HepG2 (cell line): ENCODE data around the gene SMTNL1. TPM values are rescaled to one million over a fixed set of nuclear protein-coding genes. Genes with fewer than 3 reads are reported as not detected.
A peak's percentile ranks its signal among the peaks of the same experiment; 100 is the strongest.

Experiments used
- ARID3A ChIP-seq: IDR thresholded peaks from 2 replicates; pipeline ENCODE4 v1.6.1; 2012; ENCODE audit warnings: low read depth, low read length, improper control_type of control experiment
- CCDC6 ChIP-seq: sonication (generic); formaldehyde crosslinking; IDR thresholded peaks from 2 replicates; pipeline ENCODE4 v1.8.1; 2022; ENCODE audit warnings: mild to moderate bottlenecking, missing genetic modification reagents, moderate library complexity
- CERS6 ChIP-seq: sonication (generic); formaldehyde crosslinking; IDR thresholded peaks from 2 replicates; pipeline ENCODE4 v1.5.0; 2020; ENCODE audit warnings: missing genetic modification reagents
- GTF2F1 ChIP-seq: fragments of 150-350 bp; IDR thresholded peaks from 2 replicates; pipeline ENCODE4 v1.6.1; 2014; ENCODE audit warnings: low read length
- HMG20B ChIP-seq: conservative IDR thresholded peaks from 2 replicates; pipeline ENCODE4 v1.6.1; 2016; ENCODE audit warnings: missing genetic modification reagents, missing compliant biosample characterization
- IKZF1 ChIP-seq: fragments of 450-650 bp; IDR thresholded peaks from 2 replicates; pipeline ENCODE4 v1.7.1; 2016
- JUNB ChIP-seq: sonication (generic); formaldehyde crosslinking; IDR thresholded peaks from 2 replicates; pipeline ENCODE4 v1.8.0; 2022; ENCODE audit warnings: missing genetic modification reagents, mild to moderate bottlenecking, borderline replicate concordance
- KDM3A ChIP-seq: IDR thresholded peaks from 2 replicates; pipeline ENCODE4 v1.6.1; 2018; ENCODE audit warnings: low read depth, missing compliant biosample characterization
- MAX ChIP-seq: IDR thresholded peaks from 2 replicates; pipeline ENCODE4 v1.6.1; 2012; ENCODE audit warnings: inconsistent platforms
- NR2F2 ChIP-seq: IDR thresholded peaks from 2 replicates; pipeline ENCODE4 v1.6.1; 2012; ENCODE audit warnings: low read depth, inconsistent platforms, borderline replicate concordance
- PHF5A ChIP-seq: IDR thresholded peaks from one replicate; pipeline ENCODE4 v1.6.1; 2018; ENCODE audit warnings: low read depth, missing genetic modification reagents; ENCODE audit not compliant: unreplicated experiment
- SIX4 ChIP-seq: sonication (generic); formaldehyde crosslinking; IDR thresholded peaks from 2 replicates; pipeline ENCODE4 v1.4.0; 2020; ENCODE audit warnings: missing genetic modification reagents
- SMARCC2 ChIP-seq: fragments of 450-650 bp; IDR thresholded peaks from 2 replicates; pipeline ENCODE4 v1.6.1; 2017; ENCODE audit warnings: antibody characterized with exemption, mild to moderate bottlenecking
- SNAI1 ChIP-seq: sonication (generic); formaldehyde crosslinking; IDR thresholded peaks from 2 replicates; pipeline ENCODE4 v1.5.0; 2020; ENCODE audit warnings: mild to moderate bottlenecking, missing genetic modification reagents, borderline replicate concordance
- ZFP36L1 ChIP-seq: sonication (generic); formaldehyde crosslinking; IDR thresholded peaks from 2 replicates; pipeline ENCODE4 v1.8.0; 2022; ENCODE audit warnings: mild to moderate bottlenecking, missing genetic modification reagents, moderate library complexity
- ZFX ChIP-seq: sonication (generic); formaldehyde crosslinking; IDR thresholded peaks from 2 replicates; pipeline ENCODE4 v1.4.0; 2020; ENCODE audit warnings: mild to moderate bottlenecking, low read depth, missing genetic modification reagents, moderate library complexity
- ZKSCAN8 ChIP-seq: IDR thresholded peaks from 2 replicates; pipeline ENCODE4 v1.6.1; 2016; ENCODE audit warnings: borderline replicate concordance, missing genetic modification reagents, missing compliant biosample characterization
- ZNF225 ChIP-seq: sonication (generic); formaldehyde crosslinking; IDR thresholded peaks from 2 replicates; pipeline ENCODE4 v1.4.0; 2020; ENCODE audit warnings: mild to moderate bottlenecking, missing genetic modification reagents
- ZNF264 ChIP-seq: sonication (generic); formaldehyde crosslinking; IDR thresholded peaks from 2 replicates; pipeline ENCODE4 v1.4.0; 2020; ENCODE audit warnings: missing genetic modification reagents
- ZNF362 ChIP-seq: sonication (generic); formaldehyde crosslinking; IDR thresholded peaks from 2 replicates; pipeline ENCODE4 v1.4.0; 2020; ENCODE audit warnings: missing genetic modification reagents, mild to moderate bottlenecking, borderline replicate concordance
- ZNF687 ChIP-seq: sonication (generic); formaldehyde crosslinking; IDR thresholded peaks from 2 replicates; pipeline ENCODE4 v1.5.1; 2020; ENCODE audit warnings: mild to moderate bottlenecking, missing genetic modification reagents, moderate library complexity
- ZSCAN29 ChIP-seq: sonication (generic); formaldehyde crosslinking; conservative IDR thresholded peaks from 2 replicates; pipeline ENCODE4 v1.4.0; 2020; ENCODE audit warnings: mild to moderate bottlenecking, missing genetic modification reagents
- polyA plus RNA-seq, 8 experiments: library from polyadenylated mRNA; depleted of rRNA in 3 of 8; stranded (reverse) in 7 of 8; unstranded in 1 of 8; fragments of >200 nt; fragmentation: Illumina TruSeq in 4 of 8; extraction: Trizol in 4 of 8; gene quantifications; 2 replicates each; pipeline versions ENCODE4 v1.2.1 to v1.2.3, GENCODE V29; 2011 to 2016; ENCODE audit warnings: low read depth in 4 of 8, missing spikeins in 1 of 8, mixed read lengths in 1 of 8; ENCODE audit not compliant: insufficient read depth in 1 of 8
- total RNA-seq, 5 experiments: library from RNA; depleted of rRNA; stranded (reverse); fragments of >200 nt; fragmentation: Illumina TruSeq; extraction: Trizol; gene quantifications; 2 replicates each; pipeline ENCODE4 v1.2.3, GENCODE V29; 2016; ENCODE audit warnings: low read depth in 1 of 5

SMTNL1 gene
- total and polyA plus RNA-seq, 2 of the 13 experiments (the other 11 are each of a cell fraction or from before 2014, with no cell fraction given), result 0.04 TPM; not detected in 1

GRCh38 chr11:57493507-57494503 lies 43.6 kb upstream of the SMTNL1 start (continued):
- TF ChIP-seq ZNF362 (CRISPR knock-in tag), result no peak
- TF ChIP-seq SNAI1 (CRISPR knock-in tag), result no peak
- TF ChIP-seq ZFP36L1 (CRISPR knock-in tag), result no peak
- no peak for TF ChIP-seq ZSCAN29 (CRISPR knock-in tag)
- 0 out of 2 replicates have a peak, but pooled peaks have one; percentile 17 for TF ChIP-seq KDM3A
- TF ChIP-seq CCDC6 (CRISPR knock-in tag), result peak; percentile 92; the same call in 1 of the 2 replicates
- no peak for TF ChIP-seq IKZF1
- TF ChIP-seq ZNF687, result peak; percentile 88
- TF ChIP-seq SIX4 (CRISPR knock-in tag), result no peak
- no peak for TF ChIP-seq ARID3A
- no peak for TF ChIP-seq SMARCC2
- no peak; the same call in 1 of the 2 replicates for TF ChIP-seq NR2F2
- TF ChIP-seq ZKSCAN8 (CRISPR knock-in tag), result 0 out of 2 replicates have a peak, but pooled peaks have one; percentile 32
- TF ChIP-seq MAX, result peak; percentile 66; the same call in 1 of the 2 replicates
- TF ChIP-seq ZFX (CRISPR knock-in tag), result peak; percentile 58; the same call in 1 of the 2 replicates
- no peak; the same call in 1 of the 2 replicates for TF ChIP-seq ZNF225
- no peak for TF ChIP-seq ZNF264 (CRISPR knock-in tag)
- no peak for TF ChIP-seq HMG20B (CRISPR knock-in tag)
- no peak for TF ChIP-seq JUNB (CRISPR knock-in tag)
- no peak for TF ChIP-seq CERS6 (CRISPR knock-in tag)
- no peak for TF ChIP-seq GTF2F1
- TF ChIP-seq PHF5A (CRISPR knock-in tag), result no peak
